Measurements from ENCODE around the gene JAKMIP2. TPM values are rescaled to one million over a fixed set of nuclear protein-coding genes. Genes with fewer than 3 reads are reported as not detected.

The JAKMIP2 gene
- total RNA-seq, 1 experiment from 2014 or later, result not detected

GRCh38 chr5:147547730-147548129, 234.8 kb downstream of the JAKMIP2 start:
- no peaks in the 10 kb centered on the region for H3F3A ChIP-seq (ENCODE audit: insufficient read depth, low read depth)
- ChIA-PET POLR2A (ENCODE audit: unreplicated experiment) (no interaction called here), CTCF (no interaction called here)
- H3K4me1 ChIP-seq (replicated peaks; ENCODE audit: insufficient read depth), result no peaks in the 10 kb centered on the region
- TF ChIP-seq EZH2 (IDR thresholded peaks at IDR 0.05; ENCODE audit: low read depth) (no peak), CTCF (conservative IDR thresholded peaks at IDR 0.05) (no peak)
- no peak overlapping the region for H2AFZ ChIP-seq
- no peak overlapping the region for H3K4me2 ChIP-seq
- H3K27ac ChIP-seq, result no peak overlapping the region
- no peaks in the 10 kb centered on the region for H3K79me2 ChIP-seq (ENCODE audit: low read depth)
- DNase-seq, result no peak
- intact Hi-C loops (cut with micrococcal nuclease; ENCODE audit: unreplicated experiment), result no loop called here
- no peaks in the 10 kb centered on the region for H3K36me3 ChIP-seq (ENCODE audit: low read depth)
- H3K4me3 ChIP-seq, result no peak overlapping the region
- no peaks in the 10 kb centered on the region for H3K9me2 ChIP-seq (ENCODE audit: insufficient read depth)
- no peaks in the 10 kb centered on the region for H3K9me3 ChIP-seq (ENCODE audit: insufficient read depth, low read depth)
- BruUV-seq (replicated peaks), result no TSS peak
- H3K27me3 ChIP-seq (ENCODE audit: insufficient read depth, low read depth), result no peaks in the 10 kb centered on the region
- H4K20me1 ChIP-seq (ENCODE audit: insufficient read depth), result no peaks in the 10 kb centered on the region

GRCh38 chr5:147544556-147544955, 238.0 kb downstream of the JAKMIP2 start:
- BruUV-seq (replicated peaks), result no TSS peak
- no peak overlapping the region for H3K27ac ChIP-seq

GRCh38 chr5:147539053-147539452, 243.5 kb downstream of the JAKMIP2 start:
- no TSS peak for BruUV-seq (replicated peaks)
- TF ChIP-seq EZH2 (IDR thresholded peaks at IDR 0.05; ENCODE audit: low read depth), result no peak
- no peak for TF ChIP-seq CTCF (conservative IDR thresholded peaks at IDR 0.05)
- H3F3A ChIP-seq (ENCODE audit: insufficient read depth, low read depth), result no peaks in the 10 kb centered on the region
- no peaks in the 10 kb centered on the region for H3K4me1 ChIP-seq (replicated peaks; ENCODE audit: insufficient read depth)
- no peaks in the 10 kb centered on the region for H3K9me2 ChIP-seq (ENCODE audit: insufficient read depth)
- POLR2A ChIA-PET (ENCODE audit: unreplicated experiment), result no interaction called here
- no peaks in the 10 kb centered on the region for H3K79me2 ChIP-seq (ENCODE audit: low read depth)
- no peak overlapping the region for H3K4me3 ChIP-seq
- H2AFZ ChIP-seq, result no peak overlapping the region
- DNase-seq, result no peak
- H3K9me3 ChIP-seq (ENCODE audit: insufficient read depth, low read depth), result no peaks in the 10 kb centered on the region
- H3K36me3 ChIP-seq (ENCODE audit: low read depth), result no peaks in the 10 kb centered on the region
- intact Hi-C loops (cut with micrococcal nuclease; ENCODE audit: unreplicated experiment), result no loop called here
- no peak overlapping the region for H3K4me2 ChIP-seq
- H3K27me3 ChIP-seq (ENCODE audit: insufficient read depth, low read depth), result no peaks in the 10 kb centered on the region
- no peak overlapping the region for H3K27ac ChIP-seq
- CTCF ChIA-PET, result no interaction called here
- H4K20me1 ChIP-seq (ENCODE audit: insufficient read depth), result no peaks in the 10 kb centered on the region

More at GRCh38 chr5:147544556-147544955, 238.0 kb downstream of the JAKMIP2 start:
- no peaks in the 10 kb centered on the region for H4K20me1 ChIP-seq (ENCODE audit: insufficient read depth)
- DNase-seq, result no peak
- H3K4me2 ChIP-seq, result no peak overlapping the region
- intact Hi-C loops (cut with micrococcal nuclease; ENCODE audit: unreplicated experiment), result no loop called here
- H3K9me3 ChIP-seq (ENCODE audit: insufficient read depth, low read depth), result no peaks in the 10 kb centered on the region
- no peak overlapping the region for H3K4me3 ChIP-seq
- no peaks in the 10 kb centered on the region for H3K27me3 ChIP-seq (ENCODE audit: insufficient read depth, low read depth)
- H3F3A ChIP-seq (ENCODE audit: insufficient read depth, low read depth), result no peaks in the 10 kb centered on the region
- no peaks in the 10 kb centered on the region for H3K36me3 ChIP-seq (ENCODE audit: low read depth)
- TF ChIP-seq CTCF (conservative IDR thresholded peaks at IDR 0.05), result no peak
- TF ChIP-seq EZH2 (IDR thresholded peaks at IDR 0.05; ENCODE audit: low read depth), result no peak
- H2AFZ ChIP-seq, result no peak overlapping the region; the same call in 1 of the 2 replicates
- ChIA-PET CTCF (interaction anchor here (0.7 kb wide), 1 partner anchor 1339 kb away, joined by 3 read pairs; no protein-coding TSS in a partner anchor), POLR2A (ENCODE audit: unreplicated experiment) (no interaction called here)
- no peaks in the 10 kb centered on the region for H3K79me2 ChIP-seq (ENCODE audit: low read depth)
- no peaks in the 10 kb centered on the region for H3K9me2 ChIP-seq (ENCODE audit: insufficient read depth)
- H3K4me1 ChIP-seq (replicated peaks; ENCODE audit: insufficient read depth), result no peaks in the 10 kb centered on the region
